ENCODE results near the gene ELP1.
"Not testable (repeated sequence)": the region's sequence is repeated elsewhere in the genome, so short reads cannot be mapped to it uniquely, and the experiment has no call there.

Gene ELP1, protein sequence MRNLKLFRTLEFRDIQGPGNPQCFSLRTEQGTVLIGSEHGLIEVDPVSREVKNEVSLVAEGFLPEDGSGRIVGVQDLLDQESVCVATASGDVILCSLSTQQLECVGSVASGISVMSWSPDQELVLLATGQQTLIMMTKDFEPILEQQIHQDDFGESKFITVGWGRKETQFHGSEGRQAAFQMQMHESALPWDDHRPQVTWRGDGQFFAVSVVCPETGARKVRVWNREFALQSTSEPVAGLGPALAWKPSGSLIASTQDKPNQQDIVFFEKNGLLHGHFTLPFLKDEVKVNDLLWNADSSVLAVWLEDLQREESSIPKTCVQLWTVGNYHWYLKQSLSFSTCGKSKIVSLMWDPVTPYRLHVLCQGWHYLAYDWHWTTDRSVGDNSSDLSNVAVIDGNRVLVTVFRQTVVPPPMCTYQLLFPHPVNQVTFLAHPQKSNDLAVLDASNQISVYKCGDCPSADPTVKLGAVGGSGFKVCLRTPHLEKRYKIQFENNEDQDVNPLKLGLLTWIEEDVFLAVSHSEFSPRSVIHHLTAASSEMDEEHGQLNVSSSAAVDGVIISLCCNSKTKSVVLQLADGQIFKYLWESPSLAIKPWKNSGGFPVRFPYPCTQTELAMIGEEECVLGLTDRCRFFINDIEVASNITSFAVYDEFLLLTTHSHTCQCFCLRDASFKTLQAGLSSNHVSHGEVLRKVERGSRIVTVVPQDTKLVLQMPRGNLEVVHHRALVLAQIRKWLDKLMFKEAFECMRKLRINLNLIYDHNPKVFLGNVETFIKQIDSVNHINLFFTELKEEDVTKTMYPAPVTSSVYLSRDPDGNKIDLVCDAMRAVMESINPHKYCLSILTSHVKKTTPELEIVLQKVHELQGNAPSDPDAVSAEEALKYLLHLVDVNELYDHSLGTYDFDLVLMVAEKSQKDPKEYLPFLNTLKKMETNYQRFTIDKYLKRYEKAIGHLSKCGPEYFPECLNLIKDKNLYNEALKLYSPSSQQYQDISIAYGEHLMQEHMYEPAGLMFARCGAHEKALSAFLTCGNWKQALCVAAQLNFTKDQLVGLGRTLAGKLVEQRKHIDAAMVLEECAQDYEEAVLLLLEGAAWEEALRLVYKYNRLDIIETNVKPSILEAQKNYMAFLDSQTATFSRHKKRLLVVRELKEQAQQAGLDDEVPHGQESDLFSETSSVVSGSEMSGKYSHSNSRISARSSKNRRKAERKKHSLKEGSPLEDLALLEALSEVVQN (N-terminal part only)

DNA sequence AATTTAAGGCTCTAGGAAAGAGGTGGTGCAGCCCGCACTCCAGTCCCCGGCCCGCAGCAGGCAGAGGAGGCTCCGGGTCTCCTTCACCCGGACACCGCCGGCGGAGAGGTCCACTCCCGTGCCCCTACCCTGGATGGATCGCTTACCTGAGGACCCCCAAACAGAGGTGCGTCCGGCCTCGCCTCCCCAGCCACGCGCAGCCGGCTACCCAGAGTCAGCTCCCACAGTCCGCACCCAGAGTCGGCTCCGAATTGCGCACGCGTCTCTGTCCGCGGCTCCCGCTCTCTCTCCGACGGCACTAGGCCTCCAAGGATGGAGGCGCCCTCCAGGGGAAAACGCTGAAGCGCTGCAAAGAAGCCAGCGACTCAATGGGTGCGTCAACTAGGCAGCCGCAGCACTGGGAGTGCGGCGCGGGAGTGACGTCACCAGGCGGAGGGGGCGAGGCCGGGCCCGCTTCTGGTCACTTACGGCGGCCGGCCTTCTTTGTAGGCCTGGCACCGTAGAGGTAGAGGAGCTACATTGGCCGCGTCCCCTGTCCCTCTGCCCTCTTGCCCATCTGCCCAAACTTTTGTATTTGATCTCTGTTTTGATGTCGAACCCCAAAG, at the start of gene ELP1:
Gene ELP1 (minus strand): TSS at position 407 of the 605 bp plus-strand sequence. CDS start 2,978 bp downstream, outside the sequence.
- Histone ChIP-seq H3K36me3 (ENCODE audit: insufficient read depth, low read length) (peaks cover 10% of the 10 kb centered on the region), H3K4me3 (peak within 1 kb of the TSS; percentile 100), H3K9me3 (ENCODE audit: low read depth, low read length) (no peaks in the 10 kb centered on the region), H3K27ac (peak within 1 kb of the TSS; percentile 62), H3K9ac (ENCODE audit: insufficient read length) (peak within 1 kb of the TSS; percentile 94)
- TF ChIP-seq POLR2AphosphoS5 (IDR thresholded peaks at IDR 0.05; ENCODE audit: borderline replicate concordance, low read depth, low read length) (peak; percentile 83), EZH2 (IDR thresholded peaks at IDR 0.05) (no peak)
- peak; percentile 65 for DNase-seq (ENCODE audit: low read depth, low spot score)

- TF ChIP-seq FOXP2 (optimal IDR thresholded peaks at IDR 0.05; ENCODE audit: control extremely low read depth, extremely low read length, insufficient read depth): no peak
- no peak for TF ChIP-seq EZH2 (IDR thresholded peaks at IDR 0.05)
- TF ChIP-seq POLR2AphosphoS5 (IDR thresholded peaks at IDR 0.05; ENCODE audit: borderline replicate concordance, low read depth, low read length): no peak
- Histone ChIP-seq H3K36me3 (ENCODE audit: insufficient read depth, low read length) (no peaks in the 10 kb centered on the region; the same call in 1 of the 2 replicates), H3K9me3 (ENCODE audit: low read depth, low read length) (no peaks in the 10 kb centered on the region), H3K9ac (ENCODE audit: insufficient read length) (no peak overlapping the region), H3K27ac (no peak overlapping the region), H3K4me3 (no peak overlapping the region)
- no peak for DNase-seq (ENCODE audit: low read depth, low spot score)
These were observed 47.0 kb upstream of the ELP1 start for GRCh38 chr9:108980893-108981292.

GRCh38 chr9:108978205-108978604, 44.3 kb upstream of the ELP1 start:
- Histone ChIP-seq H3K9ac (ENCODE audit: insufficient read length) (no peak overlapping the region), H3K9me3 (ENCODE audit: low read depth, low read length) (no peaks in the 10 kb centered on the region), H3K36me3 (ENCODE audit: insufficient read depth, low read length) (no peaks in the 10 kb centered on the region; the same call in 1 of the 2 replicates), H3K27ac (no peak overlapping the region), H3K4me3 (no peak overlapping the region)
- DNase-seq (ENCODE audit: low read depth, low spot score): no peak
- TF ChIP-seq EZH2 (IDR thresholded peaks at IDR 0.05): no peak
- no peak for TF ChIP-seq FOXP2 (optimal IDR thresholded peaks at IDR 0.05; ENCODE audit: control extremely low read depth, extremely low read length, insufficient read depth)
- no peak for TF ChIP-seq POLR2AphosphoS5 (IDR thresholded peaks at IDR 0.05; ENCODE audit: borderline replicate concordance, low read depth, low read length)

DNA sequence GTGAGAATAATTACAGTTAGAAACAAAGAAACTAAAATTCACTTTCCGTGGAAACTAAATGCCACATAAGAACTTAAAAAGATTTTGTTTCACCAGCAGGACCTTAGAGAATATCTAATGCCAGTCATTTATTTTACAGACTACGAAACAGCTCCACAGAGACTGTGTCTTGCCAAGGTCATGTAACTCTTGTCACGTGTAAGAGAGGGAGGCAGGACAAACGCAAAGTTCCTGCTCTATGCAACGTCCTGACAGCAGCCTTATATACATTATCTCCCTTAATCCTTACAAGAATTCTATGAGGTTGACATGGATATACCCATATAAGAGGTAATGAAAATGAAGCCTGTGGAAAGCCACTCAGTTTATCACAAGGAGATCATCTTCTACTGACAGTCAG, 40.0 kb upstream of the ELP1 start:
- no peak for DNase-seq (ENCODE audit: low read depth, low spot score)
- H3K4me3 ChIP-seq: no peak overlapping the region
- H3K9ac ChIP-seq (ENCODE audit: insufficient read length): no peak overlapping the region
- H3K27ac ChIP-seq: no peak overlapping the region
- peaks cover 14% of the 10 kb centered on the region for H3K36me3 ChIP-seq (ENCODE audit: insufficient read depth, low read length)
- TF ChIP-seq EZH2 (IDR thresholded peaks at IDR 0.05): no peak
- TF ChIP-seq POLR2AphosphoS5 (IDR thresholded peaks at IDR 0.05; ENCODE audit: borderline replicate concordance, low read depth, low read length): no peak
- TF ChIP-seq FOXP2 (optimal IDR thresholded peaks at IDR 0.05; ENCODE audit: control extremely low read depth, extremely low read length, insufficient read depth): no peak
- H3K9me3 ChIP-seq (ENCODE audit: low read depth, low read length): no peaks in the 10 kb centered on the region

DNA sequence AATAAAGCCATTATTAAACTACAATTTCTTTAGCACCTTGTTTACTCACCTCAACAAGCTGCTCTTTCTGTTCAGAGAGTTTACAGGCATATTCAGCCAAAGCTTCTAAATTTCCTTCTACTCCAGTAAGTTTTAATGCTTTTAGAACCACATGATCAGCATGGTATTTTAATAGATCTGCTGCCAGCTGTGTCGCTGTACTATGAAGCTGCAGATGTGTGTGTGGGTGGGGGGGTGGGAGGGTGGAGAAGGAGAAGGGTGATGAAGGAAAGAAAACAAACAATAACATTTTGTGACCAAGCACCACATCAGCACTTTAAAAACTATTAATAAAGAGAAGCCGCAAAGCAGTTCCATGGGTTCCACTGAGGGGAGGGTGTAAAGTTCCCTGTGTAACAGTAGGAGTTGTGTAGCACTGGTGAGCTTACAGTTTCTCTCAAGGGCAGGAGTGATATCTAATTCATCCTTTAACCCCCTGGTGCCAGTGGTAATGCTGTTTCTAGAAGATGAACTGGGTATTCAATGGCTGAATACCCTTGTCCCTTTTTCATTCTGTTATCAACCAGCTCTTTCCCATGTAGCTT, 38.8 kb upstream of the ELP1 start:
- TF ChIP-seq EZH2 (IDR thresholded peaks at IDR 0.05): no peak

GRCh38 chr9:108972186-108972585, 38.3 kb upstream of the ELP1 start:
- Histone ChIP-seq H3K36me3 (ENCODE audit: insufficient read depth, low read length) (peaks cover 14% of the 10 kb centered on the region), H3K9me3 (ENCODE audit: low read depth, low read length) (no peaks in the 10 kb centered on the region), H3K4me3 (peak overlapping the region; percentile 29), H3K9ac (ENCODE audit: insufficient read length) (peak overlapping the region; percentile 2), H3K27ac (peak overlapping the region; percentile 73)
- TF ChIP-seq POLR2AphosphoS5 (IDR thresholded peaks at IDR 0.05; ENCODE audit: borderline replicate concordance, low read depth, low read length) (no peak), EZH2 (IDR thresholded peaks at IDR 0.05) (no peak), FOXP2 (optimal IDR thresholded peaks at IDR 0.05; ENCODE audit: control extremely low read depth, extremely low read length, insufficient read depth) (no peak)
- no peak for DNase-seq (ENCODE audit: low read depth, low spot score)

More for the DNA sequence above, 38.8 kb upstream of the ELP1 start:
- peaks cover 14% of the 10 kb centered on the region for H3K36me3 ChIP-seq (ENCODE audit: insufficient read depth, low read length)
- H3K4me3 ChIP-seq: peak overlapping the region; percentile 29
- H3K27ac ChIP-seq: peak overlapping the region; percentile 73
- DNase-seq (ENCODE audit: low read depth, low spot score): no peak
- no peaks in the 10 kb centered on the region for H3K9me3 ChIP-seq (ENCODE audit: low read depth, low read length)
- peak overlapping the region; percentile 2 for H3K9ac ChIP-seq (ENCODE audit: insufficient read length)

DNA sequence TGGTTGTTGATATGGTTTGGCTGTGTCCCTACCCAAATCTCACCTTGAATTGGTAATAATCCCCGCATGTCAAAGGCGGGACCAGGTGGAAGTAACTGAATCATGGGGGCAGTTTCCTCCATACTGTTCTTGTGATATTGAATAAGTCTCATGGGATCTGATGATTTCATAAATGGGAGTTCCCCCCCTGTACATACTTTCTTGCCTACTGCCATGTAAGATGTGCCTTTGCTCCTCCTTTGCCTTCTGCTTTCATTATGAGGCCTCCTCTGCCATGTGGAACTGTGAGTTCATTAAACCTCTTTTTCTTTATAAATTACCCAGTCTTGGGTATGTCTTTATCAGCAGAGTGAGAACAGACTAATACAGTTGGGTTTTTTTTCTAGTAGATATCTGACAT, 37.5 kb upstream of the ELP1 start:
- peaks cover 14% of the 10 kb centered on the region for H3K36me3 ChIP-seq (ENCODE audit: insufficient read depth, low read length)
- H3K9me3 ChIP-seq (ENCODE audit: low read depth, low read length); H3K27ac ChIP-seq; DNase-seq (ENCODE audit: low read depth, low spot score); H3K9ac ChIP-seq (ENCODE audit: insufficient read length); H3K4me3 ChIP-seq: not testable (repeated sequence)
